ENCODE results near the gene CTNND2.

The CTNND2 gene

DNA sequence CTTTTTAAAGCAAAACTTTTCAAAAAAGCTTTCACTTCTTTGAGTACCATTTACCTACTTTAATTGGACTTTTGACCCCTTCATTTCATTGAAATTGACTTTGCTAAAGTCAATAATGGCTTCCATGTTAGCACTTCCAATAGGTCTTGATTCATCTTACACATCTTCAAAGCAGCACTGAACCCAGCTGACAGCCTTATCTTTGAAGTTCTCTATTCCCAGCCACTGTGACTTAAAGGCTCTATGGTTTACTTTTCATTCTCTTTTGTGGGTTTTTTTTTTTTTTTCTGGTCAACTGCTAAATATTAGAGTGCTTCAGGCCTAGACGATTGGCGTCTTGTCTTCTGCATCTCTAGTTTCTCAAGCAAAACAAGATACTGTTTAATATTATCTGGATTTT lies 385.0 kb downstream of the CTNND2 start:
- no peak for DNase-seq (ENCODE audit: low read depth)

DNA sequence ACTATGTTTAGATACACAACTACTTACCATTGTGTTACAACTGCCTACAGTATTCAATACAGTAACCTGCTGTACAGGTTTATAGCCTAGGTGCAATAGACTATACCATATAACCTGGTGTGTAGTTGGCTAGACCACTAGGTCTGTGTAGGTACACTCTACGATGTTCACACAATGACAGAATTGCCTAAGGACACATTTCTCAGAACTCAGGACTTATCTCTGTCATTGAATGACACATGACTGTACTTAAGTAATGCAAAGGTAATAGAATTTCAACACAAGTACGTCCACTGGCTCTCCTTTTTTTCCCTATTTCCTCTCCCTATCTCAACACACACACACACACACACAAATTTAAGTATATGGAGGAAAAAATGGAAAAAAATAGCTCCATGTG lies 385.6 kb downstream of the CTNND2 start:
- no peak for DNase-seq (ENCODE audit: low read depth)

DNA sequence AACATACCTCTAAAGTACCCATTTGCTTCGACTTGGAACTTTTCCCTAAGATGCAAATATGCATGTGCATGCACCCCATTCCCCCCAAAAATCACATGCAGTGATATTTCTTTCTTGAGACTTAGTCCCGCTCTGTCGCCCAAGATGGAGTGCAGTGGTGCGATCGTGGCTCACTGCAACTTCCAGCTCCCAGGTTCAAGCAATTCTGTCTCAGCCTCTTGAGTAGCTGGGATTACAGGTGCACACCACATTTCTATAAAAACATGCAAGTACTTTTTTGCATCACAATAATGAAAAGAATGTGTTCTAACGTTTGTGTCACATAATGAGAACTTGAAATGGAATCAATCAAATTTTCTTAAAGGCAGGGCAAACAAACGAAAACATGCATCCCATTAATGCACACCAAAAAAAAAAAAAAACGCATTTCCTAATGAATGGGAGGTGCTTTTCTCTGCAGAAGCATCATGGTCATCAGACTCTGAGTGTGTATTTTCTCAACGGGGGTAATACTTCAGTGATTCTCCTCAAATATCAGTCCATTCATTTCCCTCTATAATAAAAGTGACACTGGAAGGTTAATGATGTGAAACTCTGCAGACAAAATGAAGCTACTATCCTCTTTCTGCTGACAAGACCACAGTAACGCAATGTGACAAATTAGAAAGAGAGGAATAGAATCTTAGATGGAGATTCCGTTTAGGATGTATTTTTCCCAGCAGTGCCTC lies 389.4 kb downstream of the CTNND2 start:
- DNase-seq (ENCODE audit: low read depth): no peak

DNA sequence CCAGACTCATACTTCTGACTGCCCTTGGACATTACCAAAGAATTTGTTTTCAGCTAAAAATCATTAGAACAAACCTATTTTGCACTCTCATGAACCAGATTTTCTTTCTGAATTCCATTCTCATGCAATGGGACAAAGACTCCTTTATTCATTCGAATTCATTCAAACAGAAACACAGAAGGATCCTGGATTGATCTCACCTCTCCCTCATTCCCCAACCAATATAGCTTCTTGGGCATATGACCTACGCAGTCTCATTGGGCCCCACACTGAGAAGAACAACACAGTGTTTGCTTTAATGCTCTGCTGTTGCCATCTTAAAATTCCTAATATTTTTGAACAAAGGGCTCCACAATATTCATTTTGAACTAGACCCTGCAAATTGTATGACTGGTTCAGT lies 392.4 kb downstream of the CTNND2 start:
- no peak for DNase-seq (ENCODE audit: low read depth)

- DNase-seq (ENCODE audit: low read depth): no peak
These were observed 393.4 kb downstream of the CTNND2 start for GRCh38 chr5:11510889-11511288.

- DNase-seq (ENCODE audit: low read depth): no peak
These were observed 394.5 kb downstream of the CTNND2 start for GRCh38 chr5:11509793-11510192.

GRCh38 chr5:11507156-11507910 lies 396.9 kb downstream of the CTNND2 start:
- no peak for DNase-seq (ENCODE audit: low read depth)

DNA sequence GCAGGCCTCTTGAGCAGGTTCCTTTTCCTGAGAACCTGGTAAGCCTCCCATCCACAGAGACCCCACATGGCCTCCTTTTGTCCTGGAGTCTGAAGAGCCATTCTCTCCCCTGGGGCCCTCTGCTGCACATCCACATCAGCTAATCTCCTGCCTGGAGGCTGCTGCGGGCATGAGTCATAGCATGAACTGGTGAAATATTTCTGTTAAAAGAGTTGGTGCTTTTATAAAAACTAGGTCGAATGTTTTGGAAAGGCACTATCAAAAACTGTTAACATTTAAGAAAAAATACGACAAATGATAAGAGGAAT lies 399.4 kb downstream of the CTNND2 start:
- no peak for DNase-seq (ENCODE audit: low read depth)

GRCh38 chr5:11504065-11504885 lies 400.0 kb downstream of the CTNND2 start:
- no peak for DNase-seq (ENCODE audit: low read depth)

DNA sequence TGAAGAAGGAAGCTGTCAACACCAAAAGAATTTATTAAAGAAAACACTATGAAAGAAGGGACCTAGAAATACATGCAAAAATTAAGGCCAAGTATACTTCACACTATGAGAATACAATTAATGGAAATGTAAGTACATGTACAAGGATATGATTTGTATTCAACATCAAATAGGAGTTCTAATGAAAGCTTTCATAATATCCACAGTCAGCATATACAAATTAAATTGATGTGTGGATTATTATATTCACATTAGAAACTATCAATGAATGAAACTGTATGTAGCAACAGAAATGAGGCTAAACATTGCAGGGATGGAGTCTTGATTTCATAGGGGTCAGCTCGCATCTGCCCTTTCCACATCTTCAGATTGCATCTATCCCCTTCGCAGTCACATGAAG lies 401.5 kb downstream of the CTNND2 start:
- DNase-seq (ENCODE audit: low read depth): no peak

DNA sequence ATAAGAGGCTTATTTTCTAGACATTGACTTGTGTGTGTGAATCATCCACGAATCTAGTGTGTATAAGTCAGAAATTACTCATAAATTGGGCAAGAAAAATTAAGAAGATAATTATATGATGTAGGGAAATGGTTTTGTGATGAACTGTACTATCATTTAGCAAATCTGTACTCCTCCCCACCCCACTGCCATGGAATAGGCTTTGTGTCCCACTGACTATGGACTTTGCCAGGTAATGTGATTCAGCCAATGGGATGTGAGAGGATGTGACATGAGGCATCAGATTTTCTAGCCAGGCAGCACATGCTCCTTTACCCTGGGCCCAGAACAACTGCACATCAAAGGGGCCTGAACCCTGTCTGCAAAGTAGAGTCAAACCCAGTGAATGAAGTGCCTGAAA lies 406.6 kb downstream of the CTNND2 start:
- DNase-seq (ENCODE audit: low read depth): no peak

- no peak for DNase-seq (ENCODE audit: low read depth)
These were observed 408.0 kb downstream of the CTNND2 start for GRCh38 chr5:11496137-11496719.

DNA sequence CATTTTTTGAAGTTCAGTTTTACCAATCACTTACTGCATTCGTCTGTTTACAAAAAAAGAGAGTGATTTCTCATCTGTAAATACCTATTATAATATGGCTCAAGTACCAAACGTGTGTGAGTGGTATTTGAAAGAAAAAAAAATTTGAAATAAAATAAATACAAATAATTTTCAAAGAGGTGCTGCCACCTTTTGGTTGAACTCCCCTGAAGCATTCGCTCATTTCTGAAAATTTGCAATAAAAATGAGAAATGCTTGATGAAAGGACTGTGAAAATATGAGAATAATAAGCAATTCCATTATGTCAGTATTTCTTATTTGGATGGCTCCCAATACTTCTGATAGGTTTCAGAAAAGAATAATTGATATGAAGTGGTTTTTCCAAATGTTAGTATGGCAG lies 409.9 kb downstream of the CTNND2 start:
- no peak for DNase-seq (ENCODE audit: low read depth)

GRCh38 chr5:11491404-11492075 lies 412.7 kb downstream of the CTNND2 start:
- DNase-seq (ENCODE audit: low read depth): no peak

DNA sequence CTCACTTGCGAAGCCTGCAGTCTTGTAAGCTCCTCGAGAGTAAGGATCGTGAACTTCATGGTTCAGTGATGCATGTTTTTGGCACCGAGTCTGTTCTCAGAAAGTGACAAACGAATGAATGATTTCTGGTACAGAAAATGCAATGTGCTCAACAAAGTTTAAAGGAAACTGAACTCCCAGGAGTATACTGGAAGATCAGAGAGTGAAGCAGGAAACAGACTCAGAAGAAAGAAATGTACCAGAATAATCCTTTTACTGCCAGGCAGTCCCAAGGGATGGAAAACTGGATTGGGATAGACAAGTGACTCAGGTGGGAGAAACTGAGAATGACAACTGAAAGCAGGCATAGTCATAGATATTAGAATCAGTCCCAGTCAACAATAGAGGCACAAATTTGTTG lies 420.6 kb downstream of the CTNND2 start:
- DNase-seq (ENCODE audit: low read depth): no peak

- DNase-seq (ENCODE audit: low read depth): no peak
These were observed 422.2 kb downstream of the CTNND2 start for GRCh38 chr5:11482011-11482410.

- no peak for DNase-seq (ENCODE audit: low read depth)
These were observed 426.5 kb downstream of the CTNND2 start for GRCh38 chr5:11477786-11478185.

DNA sequence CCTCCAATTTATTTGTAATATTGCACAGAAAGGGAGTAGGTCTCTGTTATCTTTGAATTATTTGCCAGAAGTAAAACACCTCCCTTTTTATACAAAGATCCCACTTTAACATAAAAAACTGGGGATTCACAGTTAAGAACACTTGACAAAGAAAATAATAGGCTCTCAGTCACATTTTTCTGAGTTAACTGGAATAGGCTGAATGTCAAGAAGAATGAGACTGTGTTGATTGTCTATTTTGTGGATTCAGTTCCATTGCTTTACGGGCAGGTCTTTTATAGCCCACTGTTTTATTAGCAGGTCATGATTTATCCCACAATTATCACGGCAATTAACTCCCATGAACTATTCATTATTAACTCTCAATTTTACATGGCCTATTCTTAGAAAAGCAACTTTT lies 427.4 kb downstream of the CTNND2 start:
- no peak for DNase-seq (ENCODE audit: low read depth)

GRCh38 chr5:11468334-11469039 lies 435.8 kb downstream of the CTNND2 start:
- no peak for DNase-seq (ENCODE audit: low read depth)

GRCh38 chr5:11467588-11467987 lies 436.7 kb downstream of the CTNND2 start:
- no peak for DNase-seq (ENCODE audit: low read depth)

DNA sequence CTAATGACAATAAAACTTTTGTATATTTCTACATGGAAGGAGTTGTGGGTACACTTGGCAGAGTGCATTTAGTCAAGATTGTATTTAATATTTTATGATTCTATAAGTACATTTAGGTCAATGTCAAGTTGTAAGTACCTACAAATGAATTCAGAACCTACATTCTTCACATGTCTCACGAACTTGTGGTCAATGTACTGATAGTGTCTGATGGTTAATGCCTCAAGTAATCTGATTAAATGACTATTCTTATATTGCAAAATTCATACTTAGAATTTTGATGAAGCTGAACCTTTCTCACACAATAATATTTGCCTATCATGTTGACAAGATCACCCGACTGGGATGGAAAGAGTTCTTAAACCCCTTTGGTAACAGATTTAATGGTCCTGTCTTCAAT lies 444.5 kb downstream of the CTNND2 start:
- DNase-seq (ENCODE audit: low read depth): no peak
